GM20000 (cell line): ENCODE data around the gene NUP85.

Experiments
- DNase-seq: peaks from one replicate; pipeline ENCODE4 v3.0.0; 2012; ENCODE audit warnings: low spot score
- CTCF ChIP-seq: IDR thresholded peaks from 2 replicates; pipeline ENCODE4 v1.5.1; 2012; ENCODE audit warnings: mild to moderate bottlenecking, control low read depth; ENCODE audit errors: extremely low read depth, missing control alignments

The NUP85 gene

GRCh38 chr17:75238684-75239191 lies 33.3 kb downstream of the NUP85 start:
- DNase-seq: peak; percentile 78
- TF ChIP-seq CTCF: peak; percentile 66

DNA sequence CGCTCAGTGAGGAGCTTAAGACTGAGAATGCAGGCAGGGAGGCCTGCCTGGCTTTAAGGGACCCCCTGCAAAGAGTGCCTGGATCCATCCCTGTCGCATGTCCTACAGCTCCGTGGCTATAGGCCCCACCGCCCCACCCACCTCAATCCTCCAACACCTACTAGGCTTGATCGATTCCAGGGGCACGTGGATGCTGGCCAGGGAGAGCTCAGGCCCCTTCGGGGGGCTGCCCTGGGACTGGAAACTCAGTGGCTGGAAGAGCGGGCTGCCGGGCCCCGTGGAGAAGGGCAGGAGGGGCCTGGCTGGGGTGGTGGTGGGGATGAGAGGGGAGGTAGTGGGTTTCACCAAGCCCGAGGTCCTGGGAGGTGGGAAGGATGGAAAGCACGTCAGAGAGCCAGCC lies 33.7 kb downstream of the NUP85 start:
- no peak for DNase-seq
- no peak for TF ChIP-seq CTCF

DNA sequence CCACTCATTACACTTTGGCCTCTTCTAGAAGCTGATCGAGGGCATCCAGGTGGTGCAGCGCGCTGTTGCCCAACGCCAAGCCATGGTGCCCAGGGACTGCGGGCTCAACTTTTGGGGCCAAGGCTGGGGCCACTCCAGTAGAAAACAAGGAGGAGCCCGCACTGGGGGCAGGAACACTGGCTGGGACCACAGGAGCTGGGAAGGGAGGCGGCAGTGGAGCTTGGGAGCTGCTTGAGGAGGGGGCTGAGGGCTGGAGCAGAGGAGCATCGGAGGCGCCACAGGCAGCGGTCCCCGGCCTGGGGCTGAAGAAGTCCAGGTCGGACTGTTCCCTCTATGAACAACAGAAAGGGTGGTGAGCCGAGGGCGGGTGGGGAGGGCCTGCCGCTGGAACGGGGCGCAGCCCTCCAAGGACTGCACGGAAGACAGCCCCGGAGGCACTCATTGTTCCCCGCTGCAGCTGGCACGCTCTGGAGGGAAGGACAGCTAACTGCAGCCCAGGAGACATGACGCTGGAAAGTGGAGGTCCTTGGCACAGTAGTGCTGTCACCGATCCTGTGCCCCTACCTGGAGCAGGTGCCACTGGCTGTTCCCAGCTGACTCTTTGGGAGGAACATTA lies 34.4 kb downstream of the NUP85 start:
- DNase-seq: no peak
- no peak for TF ChIP-seq CTCF

- no peak for DNase-seq
- TF ChIP-seq CTCF: peak; percentile 91
Observed at GRCh38 chr17:75240394-75241142, 35.1 kb downstream of the NUP85 start.

DNA sequence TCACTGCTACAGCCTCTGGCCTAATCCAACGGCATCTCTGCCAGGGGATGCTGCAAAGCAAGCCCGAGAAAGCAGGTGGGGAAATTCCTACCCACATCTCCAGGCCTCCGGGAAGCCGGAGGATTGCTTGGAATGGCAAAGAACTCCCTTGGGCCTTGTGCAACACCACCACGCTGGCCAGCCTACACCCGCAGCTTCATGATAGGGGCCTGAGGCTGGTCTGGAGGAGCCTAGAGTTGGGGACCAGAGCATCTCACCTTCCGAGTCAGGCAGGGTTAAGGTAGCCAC lies 35.6 kb downstream of the NUP85 start:
- TF ChIP-seq CTCF: no peak

DNA sequence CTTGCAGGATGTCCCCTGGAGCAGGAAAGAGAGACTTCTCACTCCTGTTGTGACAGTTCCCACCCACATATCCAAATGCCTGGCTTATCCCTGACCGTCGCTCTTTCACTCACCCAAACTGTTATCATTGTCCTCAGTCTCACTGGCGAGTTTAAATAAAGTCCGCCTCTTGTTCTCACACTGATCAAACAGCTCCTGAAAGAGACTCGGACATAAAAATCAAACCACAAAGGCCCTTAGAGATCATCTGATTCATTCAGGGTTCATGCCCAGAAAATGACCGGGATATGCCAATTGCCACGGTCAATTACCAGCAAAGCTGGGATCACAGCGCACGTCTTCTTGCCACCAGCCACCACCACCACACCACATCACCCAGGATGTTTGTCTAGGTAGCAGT lies 36.0 kb downstream of the NUP85 start:
- DNase-seq: no peak
- TF ChIP-seq CTCF: no peak

More for the DNA sequence above, 35.6 kb downstream of the NUP85 start:
- no peak for DNase-seq

- TF ChIP-seq CTCF: no peak
- no peak for DNase-seq
Observed at GRCh38 chr17:75241996-75242460, 36.5 kb downstream of the NUP85 start.
